ENCODE data around the gene BCAS3.

The BCAS3 gene

GRCh38 chr17:61011251-61011650 is 333.6 kb downstream of the BCAS3 start:
- H3F3A ChIP-seq (ENCODE audit: control insufficient read depth, insufficient read depth), result no peaks in the 10 kb centered on the region
- peaks cover 14% of the 10 kb centered on the region for H3K27me3 ChIP-seq (ENCODE audit: control insufficient read depth, low read length)
- no peaks in the 10 kb centered on the region for H3K79me2 ChIP-seq (ENCODE audit: control insufficient read depth, low read length)
- H3K36me3 ChIP-seq (ENCODE audit: control insufficient read depth, low read length), result no peaks in the 10 kb centered on the region
- no peaks in the 10 kb centered on the region for H3K9me2 ChIP-seq (replicated peaks; ENCODE audit: control insufficient read depth, low read length)
- H4K20me1 ChIP-seq (ENCODE audit: control insufficient read depth, insufficient read depth, low read depth, low read length), result no peaks in the 10 kb centered on the region
- H3K9me3 ChIP-seq (ENCODE audit: control insufficient read depth, insufficient read depth, low read length), result no peaks in the 10 kb centered on the region
- no peak overlapping the region for H3K4me3 ChIP-seq (ENCODE audit: low read length)
- TF ChIP-seq EZH2phosphoT487 (IDR thresholded peaks at IDR 0.05; ENCODE audit: borderline replicate concordance, low read length), result no peak
- TF ChIP-seq, protein P1, sequence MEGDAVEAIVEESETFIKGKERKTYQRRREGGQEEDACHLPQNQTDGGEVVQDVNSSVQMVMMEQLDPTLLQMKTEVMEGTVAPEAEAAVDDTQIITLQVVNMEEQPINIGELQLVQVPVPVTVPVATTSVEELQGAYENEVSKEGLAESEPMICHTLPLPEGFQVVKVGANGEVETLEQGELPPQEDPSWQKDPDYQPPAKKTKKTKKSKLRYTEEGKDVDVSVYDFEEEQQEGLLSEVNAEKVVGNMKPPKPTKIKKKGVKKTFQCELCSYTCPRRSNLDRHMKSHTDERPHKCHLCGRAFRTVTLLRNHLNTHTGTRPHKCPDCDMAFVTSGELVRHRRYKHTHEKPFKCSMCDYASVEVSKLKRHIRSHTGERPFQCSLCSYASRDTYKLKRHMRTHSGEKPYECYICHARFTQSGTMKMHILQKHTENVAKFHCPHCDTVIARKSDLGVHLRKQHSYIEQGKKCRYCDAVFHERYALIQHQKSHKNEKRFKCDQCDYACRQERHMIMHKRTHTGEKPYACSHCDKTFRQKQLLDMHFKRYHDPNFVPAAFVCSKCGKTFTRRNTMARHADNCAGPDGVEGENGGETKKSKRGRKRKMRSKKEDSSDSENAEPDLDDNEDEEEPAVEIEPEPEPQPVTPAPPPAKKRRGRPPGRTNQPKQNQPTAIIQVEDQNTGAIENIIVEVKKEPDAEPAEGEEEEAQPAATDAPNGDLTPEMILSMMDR (IDR thresholded peaks at IDR 0.05; ENCODE audit: low read depth, low read length, poor library complexity, severe bottlenecking), result no peak
- H3K27ac ChIP-seq (ENCODE audit: low read depth, low read length), result no peak overlapping the region
- no peaks in the 10 kb centered on the region for H3K4me1 ChIP-seq (ENCODE audit: control insufficient read depth, low read length)
- no peak overlapping the region for H3K4me2 ChIP-seq (ENCODE audit: low read length)

GRCh38 chr17:61015966-61016365 is 338.3 kb downstream of the BCAS3 start:
- Histone ChIP-seq H3K9me3 (ENCODE audit: control insufficient read depth, insufficient read depth, low read length) (no peaks in the 10 kb centered on the region), H3K79me2 (ENCODE audit: control insufficient read depth, low read length) (no peaks in the 10 kb centered on the region), H3K27me3 (ENCODE audit: control insufficient read depth, low read length) (peaks cover 7% of the 10 kb centered on the region; the same call in 1 of the 2 replicates), H3K9me2 (replicated peaks; ENCODE audit: control insufficient read depth, low read length) (no peaks in the 10 kb centered on the region), H3F3A (ENCODE audit: control insufficient read depth, insufficient read depth) (no peaks in the 10 kb centered on the region), H3K4me2 (ENCODE audit: low read length) (no peak overlapping the region), H4K20me1 (ENCODE audit: control insufficient read depth, insufficient read depth, low read depth, low read length) (no peaks in the 10 kb centered on the region), H3K27ac (ENCODE audit: low read depth, low read length) (no peak overlapping the region), H3K4me1 (ENCODE audit: control insufficient read depth, low read length) (no peaks in the 10 kb centered on the region), H3K36me3 (ENCODE audit: control insufficient read depth, low read length) (no peaks in the 10 kb centered on the region), H3K4me3 (ENCODE audit: low read length) (no peak overlapping the region)
- no peak for TF ChIP-seq EZH2phosphoT487 (IDR thresholded peaks at IDR 0.05; ENCODE audit: borderline replicate concordance, low read length)
- TF ChIP-seq, protein P1 (IDR thresholded peaks at IDR 0.05; ENCODE audit: low read depth, low read length, poor library complexity, severe bottlenecking), result no peak

DNA sequence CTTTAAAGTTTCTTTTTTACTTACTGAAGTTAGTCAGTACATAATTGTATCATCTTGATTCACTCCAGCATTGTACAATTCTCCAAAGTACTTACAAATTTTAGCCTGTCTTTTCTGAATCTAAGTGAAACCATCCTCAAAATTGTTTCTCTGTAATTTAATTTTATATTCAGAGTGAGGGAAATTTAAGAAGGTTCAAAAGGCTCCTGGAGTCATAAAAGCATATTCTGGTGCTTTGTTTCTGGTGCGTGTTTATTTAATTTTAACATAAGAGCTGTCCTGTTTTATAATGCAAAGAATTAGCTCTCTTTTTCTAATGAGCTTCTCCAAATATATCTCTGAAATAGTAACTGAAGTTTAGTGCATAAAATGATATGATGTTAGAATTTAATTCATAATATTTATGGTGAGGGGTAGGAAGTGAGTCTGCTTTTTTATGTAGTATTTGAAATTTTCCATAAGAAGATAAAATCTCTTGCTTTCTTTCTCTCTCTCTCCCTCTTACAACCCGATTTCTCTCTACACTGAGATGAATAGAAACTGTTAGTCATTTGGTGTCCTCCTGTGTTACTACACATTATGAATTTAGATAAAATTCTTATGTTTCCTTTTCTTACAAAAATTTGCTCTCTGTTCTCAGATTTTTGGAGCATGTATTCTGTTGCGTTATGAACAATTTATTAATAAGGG is 339.8 kb downstream of the BCAS3 start:
- H3K4me3 ChIP-seq (ENCODE audit: low read length), result no peak overlapping the region
- H3K9me2 ChIP-seq (replicated peaks; ENCODE audit: control insufficient read depth, low read length), result no peaks in the 10 kb centered on the region
- no peaks in the 10 kb centered on the region for H3F3A ChIP-seq (ENCODE audit: control insufficient read depth, insufficient read depth)
- H3K27ac ChIP-seq (ENCODE audit: low read depth, low read length), result no peak overlapping the region
- H3K36me3 ChIP-seq (ENCODE audit: control insufficient read depth, low read length), result no peaks in the 10 kb centered on the region
- H3K4me2 ChIP-seq (ENCODE audit: low read length), result no peak overlapping the region
- H3K79me2 ChIP-seq (ENCODE audit: control insufficient read depth, low read length), result no peaks in the 10 kb centered on the region
- H3K9me3 ChIP-seq (ENCODE audit: control insufficient read depth, insufficient read depth, low read length), result no peaks in the 10 kb centered on the region
- TF ChIP-seq, protein P1 (IDR thresholded peaks at IDR 0.05; ENCODE audit: low read depth, low read length, poor library complexity, severe bottlenecking), result no peak
- TF ChIP-seq EZH2phosphoT487 (IDR thresholded peaks at IDR 0.05; ENCODE audit: borderline replicate concordance, low read length), result no peak
- H4K20me1 ChIP-seq (ENCODE audit: control insufficient read depth, insufficient read depth, low read depth, low read length), result no peaks in the 10 kb centered on the region
- peaks cover 6% of the 10 kb centered on the region; the same call in 1 of the 2 replicates for H3K27me3 ChIP-seq (ENCODE audit: control insufficient read depth, low read length)
- no peaks in the 10 kb centered on the region for H3K4me1 ChIP-seq (ENCODE audit: control insufficient read depth, low read length)

All from DOHH2 (cell line).